HL-60/S4 treated with phorbol 12-myristate 13-acetate at 8.2 ng/mL for 4 days and 3 days (cell line): ENCODE results near the gene NQO2.
"Not testable (repeated sequence)": the region's sequence is repeated elsewhere in the genome, so short reads cannot be mapped to it uniquely, and the experiment has no call there.

Experiments
- in situ Hi-C: fragments of 300-500 bp; cut with MboI; formaldehyde crosslinking; loops from 2 replicates; pipeline ENCODE4 v1.15.0; 2022; ENCODE audit warnings: low sequenced_read_pairs

Gene NQO2

GRCh38 chr6:3011592-3011991, 11.9 kb downstream of the NQO2 start:
- in situ Hi-C loops: no loop called here

DNA sequence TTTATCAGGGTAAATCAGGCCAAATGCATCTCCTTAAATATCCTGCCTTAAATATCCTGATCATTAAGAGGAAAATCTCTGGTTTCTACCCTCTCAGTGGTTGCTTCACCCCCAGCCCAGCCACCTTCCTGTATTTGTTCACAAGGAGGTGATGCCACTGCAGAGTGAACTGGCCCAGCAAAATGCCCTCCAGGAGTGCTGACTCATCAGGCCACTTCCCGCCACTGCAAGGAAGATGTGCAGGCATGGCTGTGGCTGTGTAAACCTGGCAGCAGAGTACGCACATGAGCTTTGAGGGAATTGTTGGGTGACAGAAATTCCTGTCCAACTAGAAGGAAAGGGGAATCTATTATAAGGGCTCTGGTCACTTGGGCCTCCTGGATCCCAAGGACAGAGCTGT, 13.8 kb downstream of the NQO2 start:
- in situ Hi-C loops: no loop called here

DNA sequence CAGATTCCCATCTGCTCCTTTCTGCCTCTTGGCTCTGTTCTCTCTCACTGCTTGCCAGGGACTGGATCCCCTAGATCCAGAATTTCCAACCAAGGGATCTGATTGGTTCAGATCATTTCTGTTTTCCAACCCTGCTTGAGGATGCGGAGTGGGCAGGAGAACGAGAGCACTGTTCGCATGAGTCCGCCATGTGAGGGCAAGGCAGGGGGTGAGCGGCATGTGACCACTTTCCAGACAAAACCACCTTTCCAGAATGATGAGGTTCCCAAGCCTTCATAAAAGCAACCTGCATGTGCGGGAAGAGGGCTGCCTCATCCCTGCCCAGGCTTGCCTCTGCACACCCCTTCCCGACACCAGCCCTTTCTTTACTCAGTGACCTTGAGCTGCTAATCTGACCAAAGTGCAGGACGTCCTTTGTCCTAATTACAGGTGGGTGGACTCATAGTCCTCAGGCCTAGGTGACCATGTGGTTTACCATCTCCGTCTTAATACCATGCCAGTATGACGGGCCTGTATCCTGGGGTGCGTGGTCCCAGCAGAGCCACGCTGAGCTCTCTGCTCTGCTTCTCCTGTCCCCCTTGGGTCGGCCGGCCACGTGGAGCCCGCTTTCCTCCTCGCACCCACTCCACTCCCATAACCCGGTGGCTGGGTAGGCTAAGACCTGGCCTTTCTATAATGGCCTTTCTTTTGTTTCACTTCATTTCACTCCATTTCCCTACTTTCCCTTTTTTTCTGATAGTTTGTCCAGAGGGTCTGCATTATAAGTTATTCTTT, 14.4 kb downstream of the NQO2 start:
- in situ Hi-C loops: no loop called here

DNA sequence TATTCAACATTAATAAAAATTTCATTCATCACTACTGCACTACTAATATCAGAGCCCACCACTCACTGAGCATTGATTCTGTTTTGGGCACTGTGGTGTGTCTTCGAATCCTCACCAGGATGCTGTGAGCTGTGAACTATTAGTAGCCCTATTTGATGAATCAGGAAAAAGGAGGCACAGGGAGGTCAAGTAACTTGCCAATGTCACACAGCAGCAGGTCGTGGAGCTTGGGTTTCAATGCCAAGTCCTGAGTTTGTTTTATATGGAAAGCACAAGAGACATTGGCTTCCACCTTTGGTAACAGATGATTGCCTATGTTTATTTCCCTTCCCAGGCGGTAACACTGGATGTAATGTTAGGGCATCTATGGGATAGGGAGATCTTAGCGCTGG, 15.0 kb downstream of the NQO2 start:
- in situ Hi-C loops: no loop called here

- in situ Hi-C loops: no loop called here
Observed at GRCh38 chr6:3015144-3015543, 15.4 kb downstream of the NQO2 start.

- in situ Hi-C loops: no loop called here
Observed at GRCh38 chr6:3016473-3017280, 17.0 kb downstream of the NQO2 start.

- in situ Hi-C loops: no loop called here
Observed at GRCh38 chr6:3017304-3017703, 17.6 kb downstream of the NQO2 start.

GRCh38 chr6:3019065-3019464, 19.4 kb downstream of the NQO2 start:
- in situ Hi-C loops: no loop called here

GRCh38 chr6:3019749-3020320, 20.1 kb downstream of the NQO2 start:
- in situ Hi-C loops: no loop called here

GRCh38 chr6:3020976-3021598, 21.4 kb downstream of the NQO2 start:
- in situ Hi-C loops: not testable (repeated sequence)

DNA sequence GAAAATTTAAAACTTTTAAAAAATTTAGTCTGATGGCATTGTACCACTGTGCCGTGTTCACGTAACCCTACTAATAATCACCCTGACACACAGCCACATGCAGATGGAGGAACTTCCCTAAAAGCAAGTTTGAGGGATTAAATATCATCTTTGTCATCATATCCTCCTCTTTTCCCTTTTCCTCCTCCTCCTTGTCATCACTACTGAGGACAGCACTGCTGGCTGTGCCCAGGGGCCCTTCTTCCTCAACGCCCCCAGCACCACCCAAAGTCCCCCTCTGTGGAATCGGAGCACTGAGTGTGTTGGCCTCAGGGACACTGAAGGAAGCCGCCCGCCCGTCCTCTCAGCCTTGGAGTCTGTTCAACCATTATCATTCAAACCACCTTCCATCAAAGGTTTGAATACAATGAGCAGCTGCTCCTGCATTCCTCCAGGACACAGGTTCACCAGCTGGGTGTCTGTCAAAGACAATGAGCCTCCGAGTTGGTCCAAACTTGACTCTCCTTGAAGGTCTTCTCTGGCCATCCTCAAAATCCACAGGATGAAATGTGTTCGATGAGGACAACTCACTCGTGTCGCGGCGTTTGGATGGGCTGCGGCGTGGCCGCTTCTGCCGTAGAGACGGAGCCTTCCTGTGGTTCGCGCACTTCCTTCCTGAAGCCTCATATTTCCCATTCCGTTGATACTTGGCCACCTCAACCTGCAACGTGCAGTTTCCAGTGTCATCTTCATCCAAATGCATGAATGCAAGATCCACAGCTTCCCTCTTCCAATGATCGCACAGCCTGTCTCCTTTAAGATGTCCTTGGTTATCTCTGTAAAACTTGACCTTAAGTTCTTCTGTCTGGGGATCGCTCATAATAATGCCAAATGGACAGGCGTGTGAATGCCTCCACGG, 23.3 kb downstream of the NQO2 start:
- in situ Hi-C loops: no loop called here

GRCh38 chr6:3023663-3024483, 24.2 kb downstream of the NQO2 start:
- in situ Hi-C loops: no loop called here

DNA sequence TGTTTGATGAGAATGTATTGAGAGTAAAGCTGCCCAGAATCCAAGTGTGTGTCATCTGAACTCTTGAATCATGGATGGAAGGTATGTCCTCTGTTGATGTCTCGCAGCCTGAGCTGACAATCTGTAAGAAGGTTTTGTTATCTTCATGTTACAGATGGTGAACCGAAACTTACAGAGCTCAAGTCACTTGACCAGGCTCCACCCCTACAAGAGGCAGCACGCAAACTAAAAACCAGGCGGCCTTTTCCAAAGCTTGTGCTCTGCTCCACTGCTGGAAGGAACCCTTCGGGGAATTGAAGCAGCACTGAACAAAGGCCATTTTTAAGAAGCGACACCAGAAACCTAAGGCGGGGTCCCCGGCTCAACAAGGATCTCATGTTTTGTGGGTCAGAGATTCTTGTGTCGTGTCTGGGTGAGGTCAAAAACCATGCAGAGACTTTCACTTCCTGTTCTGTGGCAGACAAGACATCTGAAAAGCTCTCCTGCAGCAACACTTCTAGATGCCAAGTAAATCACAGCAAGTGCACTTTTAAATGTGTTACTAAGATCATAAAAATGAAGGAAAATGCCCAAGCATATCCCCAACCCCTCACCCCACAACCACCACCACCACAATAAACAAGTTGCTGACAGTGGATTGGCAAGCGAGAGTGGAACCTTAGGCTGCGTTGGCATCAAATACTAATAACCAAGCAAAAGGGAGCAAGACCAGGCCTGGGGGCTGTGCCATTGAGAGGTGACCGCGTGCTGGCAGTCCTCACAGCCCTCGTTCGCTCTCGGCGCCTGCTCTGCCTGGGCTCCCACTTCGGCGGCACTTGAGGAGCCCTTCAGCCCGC, 27.3 kb downstream of the NQO2 start:
- in situ Hi-C loops: no loop called here

- in situ Hi-C loops: not testable (repeated sequence)
Observed at GRCh38 chr6:3028156-3028555, 28.5 kb downstream of the NQO2 start.

DNA sequence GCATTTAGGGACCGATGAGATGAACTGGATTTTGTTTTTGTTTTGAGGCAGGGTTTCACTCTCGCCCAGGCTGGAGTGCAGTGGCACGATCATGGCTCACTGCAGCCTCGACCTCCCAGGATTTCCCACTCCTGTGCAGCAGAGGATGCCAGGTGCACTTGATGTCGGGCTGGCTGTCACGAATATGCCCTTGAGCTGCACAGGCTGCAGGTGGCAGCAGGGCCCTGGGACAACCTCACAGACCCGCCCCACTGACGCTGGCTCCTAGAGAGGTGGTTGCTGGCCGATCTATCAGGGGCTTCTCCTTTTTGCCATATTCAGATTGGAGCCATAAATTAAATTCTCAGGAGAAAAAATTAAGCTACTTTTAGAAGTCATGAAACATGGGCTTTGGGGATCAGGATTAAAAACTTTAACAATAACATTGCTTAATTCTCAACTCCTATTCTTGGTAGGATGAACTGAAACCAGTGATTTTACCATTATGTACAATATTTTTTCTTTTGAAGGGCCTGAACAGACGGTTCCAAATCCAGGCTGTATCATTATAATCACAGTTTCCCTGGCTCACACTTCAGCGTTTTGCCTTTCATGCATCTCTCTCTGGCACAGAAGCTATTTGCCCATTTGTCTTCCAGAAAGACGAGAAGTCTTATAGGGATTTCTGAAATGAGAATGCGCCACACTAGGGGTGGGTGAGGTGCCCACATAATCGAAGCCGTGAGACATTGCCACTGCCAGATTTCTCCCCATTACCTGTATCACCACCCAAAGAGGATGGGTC, 32.4 kb downstream of the NQO2 start:
- in situ Hi-C loops: no loop called here

DNA sequence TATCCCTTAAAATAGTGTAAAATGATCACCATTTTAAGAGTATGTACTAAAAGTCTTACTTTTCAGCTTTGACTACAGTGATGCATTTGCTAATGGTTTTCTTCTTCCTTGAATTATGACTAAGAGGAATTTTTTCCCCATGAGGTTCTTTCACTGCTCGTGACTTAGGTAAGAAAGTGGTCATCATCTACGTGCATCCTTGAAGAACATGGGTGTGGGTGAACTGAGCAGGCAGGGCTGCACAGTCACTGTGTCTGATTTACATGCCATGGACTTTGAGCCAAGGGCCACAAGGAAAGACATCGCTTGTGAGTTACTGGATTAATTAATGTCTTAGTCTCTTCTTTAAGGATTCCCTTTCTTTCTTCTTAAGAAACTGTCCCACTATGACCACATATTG, 33.3 kb downstream of the NQO2 start:
- in situ Hi-C loops: no loop called here

- in situ Hi-C loops: no loop called here
Observed at GRCh38 chr6:3033652-3034051, 34.0 kb downstream of the NQO2 start.

- in situ Hi-C loops: no loop called here
Observed at GRCh38 chr6:3035397-3035796, 35.7 kb downstream of the NQO2 start.
